Hypothalamus (tissue), 51 donors: ENCODE data around the gene APAF1.

Experiments
- DNase-seq, 51 donors: peaks; one replicate each; lab custom pipeline; 2025; lab: John Stamatoyannopoulos, UW

The APAF1 gene

DNA sequence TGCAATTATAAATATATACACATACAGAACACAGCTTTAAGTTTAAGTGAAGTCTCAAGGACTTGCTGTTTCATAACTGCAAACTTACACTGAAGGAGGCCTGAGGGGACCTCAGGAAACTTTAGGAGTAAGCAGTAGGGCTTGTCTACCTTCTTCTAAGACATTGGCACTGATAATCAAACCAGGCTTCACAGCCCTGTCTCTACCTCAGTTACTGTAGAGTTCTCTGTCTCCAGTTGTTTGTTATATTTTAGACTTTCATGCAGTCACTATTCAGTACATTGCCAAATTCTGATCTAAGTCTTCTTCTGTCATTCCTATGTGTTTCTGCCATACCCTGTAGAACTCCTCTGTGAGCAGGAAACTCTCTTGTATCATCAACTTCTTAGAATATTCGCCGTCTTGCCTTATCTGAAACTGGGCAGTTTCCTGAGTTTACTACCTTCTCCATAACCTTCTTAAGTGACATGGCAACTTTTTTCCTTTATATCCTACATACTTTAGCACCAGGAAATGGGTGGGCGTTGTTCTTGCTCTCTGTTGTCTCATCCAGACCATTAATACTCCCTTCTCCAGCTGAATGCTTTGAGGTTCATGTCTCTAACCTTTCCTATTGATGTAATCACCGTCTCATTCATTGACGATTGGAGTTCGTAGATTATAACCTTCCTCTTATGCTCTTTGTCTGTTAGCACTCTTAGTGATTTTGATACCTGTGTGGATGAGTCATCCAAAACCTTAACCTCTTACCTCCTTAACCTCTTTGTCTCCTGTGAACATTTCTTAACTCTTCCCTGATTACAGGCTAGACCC lies 11.4 kb downstream of the APAF1 start:
- DNase-seq: no peak

DNA sequence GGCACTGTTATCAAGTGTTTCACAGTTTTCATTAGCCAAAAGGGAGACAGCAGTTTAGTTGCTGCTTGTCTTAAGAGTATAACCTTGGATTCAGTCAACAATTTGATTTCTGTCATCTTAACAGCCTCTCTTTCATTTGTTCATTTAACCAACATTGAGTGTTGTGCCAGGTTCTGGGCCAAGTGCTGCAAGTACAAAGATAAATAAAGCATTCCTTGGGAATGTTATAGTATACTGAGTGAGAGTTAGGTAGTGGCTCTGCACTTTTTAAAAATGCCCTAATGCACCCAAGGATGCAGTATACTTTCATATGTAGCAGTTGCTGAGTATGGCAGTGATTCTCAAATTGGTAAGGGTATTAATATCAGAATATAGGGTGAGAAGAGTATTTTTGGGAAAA lies 15.4 kb downstream of the APAF1 start:
- DNase-seq: no peak

DNA sequence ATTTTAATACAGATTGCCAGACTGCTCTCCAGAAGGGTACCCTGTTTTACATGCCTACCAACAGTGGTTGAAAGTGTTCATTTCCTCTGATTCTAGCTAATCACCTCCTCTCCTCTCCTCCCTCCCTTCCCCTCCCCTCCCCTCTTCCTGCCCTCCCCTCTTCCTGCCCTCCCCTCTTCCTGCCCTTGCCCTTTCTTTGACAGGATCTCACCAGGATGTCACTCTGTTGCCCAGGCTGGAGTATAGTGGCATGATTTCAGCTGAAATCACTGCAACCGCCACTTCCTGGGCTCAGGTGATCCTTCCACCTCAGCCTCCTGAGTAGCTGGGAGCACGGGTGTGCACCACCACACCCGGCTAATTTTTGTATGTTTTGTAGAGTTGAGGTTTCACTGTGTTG lies 24.7 kb downstream of the APAF1 start:
- no peak for DNase-seq

DNA sequence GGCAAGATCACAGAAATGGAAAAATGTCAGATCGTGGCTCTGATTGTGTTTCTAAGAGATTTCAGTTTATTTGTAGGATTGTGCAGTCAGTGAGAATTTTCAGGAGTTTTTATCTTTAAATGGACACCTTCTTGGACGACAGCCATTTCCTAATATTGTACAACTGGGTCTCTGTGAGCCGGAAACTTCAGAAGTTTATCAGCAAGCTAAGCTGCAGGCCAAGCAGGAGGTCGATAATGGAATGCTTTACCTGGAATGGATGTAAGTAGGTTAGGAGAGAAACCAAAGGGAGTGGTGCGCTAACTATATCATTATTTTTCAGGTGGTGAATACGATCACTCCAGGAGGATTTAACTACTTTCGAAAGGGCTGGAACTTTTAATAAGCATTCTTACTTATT lies 26.4 kb downstream of the APAF1 start:
- DNase-seq: no peak

DNA sequence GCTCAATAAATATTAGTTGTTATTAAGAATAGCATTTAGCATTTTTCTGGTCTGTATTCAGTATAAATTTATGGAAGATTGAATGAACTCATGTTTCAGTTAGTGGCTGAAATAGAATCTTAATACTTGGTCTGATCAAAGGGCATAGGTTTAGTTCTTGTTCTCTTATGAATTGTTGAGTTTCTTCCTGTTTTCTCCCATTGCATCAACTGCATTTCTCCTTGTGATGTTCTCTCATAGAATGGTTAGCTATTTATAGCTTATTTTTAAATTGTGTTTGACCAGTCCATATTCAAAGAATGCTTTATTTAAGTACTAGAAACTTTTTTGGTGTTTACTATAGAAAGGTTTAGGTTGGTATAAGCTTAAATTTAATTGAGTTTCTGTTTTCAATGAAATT lies 29.8 kb downstream of the APAF1 start:
- no peak for DNase-seq

DNA sequence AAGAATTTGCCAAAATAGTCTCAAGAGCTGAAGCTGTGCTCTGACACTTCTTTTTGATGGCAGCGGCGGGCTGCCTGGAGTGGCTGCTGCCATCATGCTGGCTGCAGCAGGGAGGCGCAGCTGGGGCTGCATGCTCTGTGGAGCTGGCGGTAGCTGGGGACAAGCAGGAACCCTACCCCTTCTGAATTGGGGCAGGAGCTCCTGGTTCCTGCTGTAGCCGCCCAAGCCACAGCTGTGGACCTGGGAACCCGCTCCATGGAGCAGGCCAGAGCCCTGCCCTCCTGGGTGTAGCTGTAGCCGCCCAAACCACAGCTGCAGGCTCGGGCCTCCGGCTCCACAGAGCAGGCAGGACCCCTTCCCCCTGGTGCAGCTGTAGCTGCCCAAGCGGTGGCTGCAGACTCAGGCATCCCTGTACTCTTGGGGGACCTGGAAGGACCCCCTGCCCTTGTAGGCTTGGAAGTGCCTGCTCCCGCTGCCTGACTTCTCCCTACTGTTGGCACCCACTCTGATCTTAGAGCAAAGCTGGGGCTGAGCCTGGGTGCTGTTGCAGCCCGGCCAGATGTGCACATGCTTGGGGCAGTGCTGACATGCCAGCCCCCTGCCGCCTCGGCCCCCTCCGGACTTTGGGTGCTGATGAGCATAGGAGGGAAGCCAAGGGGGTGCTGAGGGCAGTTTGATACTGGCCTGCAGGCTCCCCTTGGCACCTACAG lies 33.3 kb downstream of the APAF1 start:
- DNase-seq: no peak

DNA sequence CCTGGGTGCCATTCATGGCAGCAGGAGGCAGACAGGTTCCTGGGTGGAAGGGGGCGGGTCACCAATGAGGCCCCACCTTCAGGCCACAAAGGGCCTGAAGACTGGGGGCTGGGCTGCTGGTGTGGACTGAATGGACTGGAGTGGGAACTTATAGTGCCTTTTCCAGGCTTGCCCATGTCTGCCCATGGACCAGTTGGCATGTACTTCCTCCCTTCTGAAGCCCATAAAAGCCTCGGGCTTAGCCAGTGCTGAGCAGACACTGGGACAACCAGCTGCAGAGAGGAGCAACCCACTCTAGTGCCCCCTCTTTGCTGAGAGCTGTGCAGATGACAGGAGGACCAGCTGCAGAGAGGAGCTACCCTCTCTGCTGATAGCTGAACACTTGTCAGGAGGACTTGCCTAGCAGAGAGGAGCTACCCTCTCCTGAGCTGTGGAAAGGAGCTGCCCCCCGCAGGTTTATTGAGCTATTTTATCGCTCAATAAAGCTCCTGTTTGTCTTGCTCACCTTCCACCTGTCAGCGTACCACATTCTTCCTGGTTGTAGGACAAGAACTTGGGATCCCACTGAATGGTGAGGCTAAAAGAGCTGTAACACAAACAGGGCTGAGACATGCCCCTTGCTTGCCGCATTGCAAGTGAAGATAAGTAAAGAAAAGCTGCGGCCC lies 34.0 kb downstream of the APAF1 start:
- DNase-seq: no peak

DNA sequence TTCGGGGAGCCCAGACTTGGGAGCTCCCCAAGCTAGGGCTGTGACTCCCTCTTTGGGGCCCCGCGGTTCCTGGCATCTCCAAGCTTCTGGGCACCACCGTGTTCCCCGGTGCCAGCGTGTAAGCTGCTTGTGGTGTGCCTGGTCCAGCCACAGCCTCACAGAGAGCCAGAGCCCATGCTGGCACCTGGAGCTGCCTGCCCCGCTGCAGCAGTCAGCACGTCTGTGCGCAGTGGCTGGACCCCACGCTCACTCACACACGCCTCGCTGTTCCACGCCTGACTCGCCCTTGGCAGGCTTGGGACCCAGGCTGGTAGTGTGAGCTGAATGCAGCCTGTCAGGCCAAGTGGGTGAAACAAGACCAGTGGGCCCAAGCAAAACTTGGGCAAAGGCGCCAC lies 34.5 kb downstream of the APAF1 start:
- DNase-seq: no peak

DNA sequence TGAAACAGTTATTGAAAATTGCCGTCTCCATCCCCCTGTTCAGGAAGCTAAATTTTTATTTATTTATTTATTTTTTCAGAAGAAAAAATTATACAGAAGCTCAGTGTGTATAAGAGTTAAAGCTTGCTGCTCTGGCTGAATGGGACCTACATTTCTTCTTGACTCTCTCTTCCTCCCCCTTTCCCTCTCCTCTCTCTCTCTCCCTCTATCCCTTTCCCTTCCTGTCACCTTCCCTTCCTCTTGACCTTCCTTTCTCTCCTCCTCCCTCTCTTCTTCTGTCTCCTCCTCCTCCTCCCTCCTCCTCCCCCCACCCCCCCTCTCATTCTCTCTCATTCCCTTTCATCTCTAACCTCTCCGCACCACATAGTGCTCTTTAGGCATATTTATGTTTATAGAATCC lies 39.1 kb downstream of the APAF1 start:
- DNase-seq: no peak

DNA sequence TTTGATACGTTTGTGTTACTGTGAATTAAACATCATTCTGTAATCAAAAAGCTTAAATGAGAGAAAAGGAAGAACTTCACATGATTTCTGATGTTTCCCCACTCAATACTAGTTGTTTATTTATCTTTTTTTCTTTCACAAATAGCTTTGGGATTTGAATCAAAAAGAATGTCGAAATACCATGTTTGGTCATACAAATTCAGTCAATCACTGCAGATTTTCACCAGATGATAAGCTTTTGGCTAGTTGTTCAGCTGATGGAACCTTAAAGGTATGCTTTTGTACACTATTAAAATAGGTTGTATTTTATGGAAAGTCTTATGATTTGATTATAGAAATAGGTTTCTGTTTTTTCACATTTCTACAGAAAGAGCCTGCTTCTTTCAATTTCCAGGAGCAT lies 41.5 kb downstream of the APAF1 start:
- DNase-seq: no peak

DNA sequence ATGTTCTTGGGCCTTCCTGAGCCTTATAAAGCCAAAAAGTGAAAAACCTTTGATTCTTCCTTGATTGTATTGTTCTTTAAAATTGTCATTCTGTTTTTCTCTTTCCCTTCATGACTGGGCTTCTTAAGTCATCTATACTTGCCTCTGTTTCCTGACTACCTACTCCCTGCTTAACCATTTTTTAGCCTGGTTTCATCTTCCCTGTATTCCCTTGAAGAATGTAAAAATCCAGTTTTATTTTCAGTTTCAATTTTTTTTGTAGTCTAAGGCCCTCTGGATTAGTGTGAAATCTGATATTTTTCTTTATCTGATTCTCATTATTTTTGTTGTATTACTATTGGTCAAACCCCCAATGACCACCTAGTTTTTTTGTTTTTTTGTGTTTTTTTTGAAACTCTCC lies 46.3 kb downstream of the APAF1 start:
- DNase-seq: no peak

DNA sequence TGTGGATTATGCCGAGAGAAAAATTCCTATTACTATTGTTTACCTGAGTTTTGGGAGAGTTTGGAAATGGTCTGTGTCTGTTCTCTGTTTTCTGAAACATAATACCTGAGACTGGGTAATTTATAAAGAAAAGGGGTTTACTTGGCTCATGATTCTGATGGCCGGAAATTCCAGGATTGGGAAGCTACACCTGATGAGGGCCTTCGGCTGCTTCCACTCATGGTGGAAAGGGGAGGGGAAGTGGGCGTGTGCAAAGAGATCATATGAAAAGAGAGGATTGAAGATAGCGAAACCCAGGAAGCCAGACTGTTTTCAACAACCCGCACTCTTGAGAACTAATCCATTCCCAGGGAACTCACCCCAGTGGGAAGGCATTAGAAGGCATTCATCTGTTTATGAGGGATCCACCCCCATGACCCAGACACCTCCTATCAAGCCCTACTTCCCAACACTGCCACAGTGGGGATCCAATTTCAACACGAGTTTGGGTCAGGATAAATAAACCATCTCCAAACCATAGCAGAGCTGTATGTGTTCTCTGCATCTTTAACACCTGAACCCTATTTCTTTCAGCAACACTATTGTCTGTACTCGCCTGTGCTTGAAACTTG lies 51.1 kb downstream of the APAF1 start:
- no peak for DNase-seq

DNA sequence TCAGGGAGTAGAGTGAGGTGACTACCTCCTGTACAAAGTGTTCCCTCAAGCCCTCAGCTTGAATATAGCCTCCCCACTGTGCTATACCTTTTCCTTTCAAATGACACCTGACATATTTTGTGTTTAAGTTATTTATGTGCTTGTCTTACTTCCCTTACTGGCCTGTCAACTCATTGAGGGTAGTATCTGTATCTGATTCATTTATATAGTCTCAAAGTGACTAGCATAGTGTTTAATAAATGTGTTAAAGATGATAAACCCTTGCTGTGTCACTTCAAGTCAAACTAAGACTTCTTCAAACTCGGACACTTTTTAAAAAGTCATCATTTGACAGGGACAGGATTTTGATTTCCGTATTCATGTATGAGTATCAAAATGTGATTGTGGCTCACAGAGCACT lies 52.1 kb downstream of the APAF1 start:
- no peak for DNase-seq

DNA sequence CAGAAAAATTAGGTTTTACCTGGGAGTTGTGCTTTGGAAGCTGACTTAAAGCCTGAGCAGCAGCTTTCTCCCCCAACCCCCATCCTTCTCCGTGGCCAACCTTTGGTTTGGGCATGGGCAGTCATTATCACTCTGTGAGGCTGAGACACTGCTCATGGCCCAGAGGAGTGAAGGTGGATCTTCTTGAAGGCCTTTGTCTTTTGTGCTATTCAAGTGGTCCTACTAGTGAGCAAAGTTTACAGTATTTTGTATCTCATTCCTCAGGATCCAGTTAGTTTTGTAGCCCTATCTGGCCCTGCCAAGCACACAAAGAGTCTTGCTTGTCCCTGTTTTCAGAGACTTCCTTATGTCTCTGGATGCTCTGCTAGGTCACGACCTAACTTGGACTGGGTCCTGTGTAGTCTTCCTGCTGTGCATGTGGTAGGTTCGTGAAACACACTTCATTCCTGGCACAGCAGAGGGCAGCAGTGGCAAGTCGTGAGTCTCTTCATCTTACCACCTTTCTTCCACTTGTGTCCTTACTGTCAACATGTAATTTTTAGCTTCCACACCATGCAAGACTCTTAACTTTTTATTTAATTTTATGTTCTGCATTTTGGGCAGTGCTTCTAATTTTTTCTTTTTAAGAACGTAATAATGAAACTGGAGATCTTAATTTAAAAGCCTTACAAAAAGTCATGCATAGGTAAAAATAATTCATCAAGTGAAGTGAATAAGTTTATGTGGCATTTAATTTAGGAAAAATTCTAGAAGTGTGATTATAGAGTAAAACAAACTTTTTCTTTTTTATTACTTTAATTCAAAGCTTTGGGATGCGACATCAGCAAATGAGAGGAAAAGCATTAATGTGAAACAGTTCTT lies 53.7 kb downstream of the APAF1 start:
- peak in 42 of 51 donors; percentile 2 to 82 (median 44) for DNase-seq

DNA sequence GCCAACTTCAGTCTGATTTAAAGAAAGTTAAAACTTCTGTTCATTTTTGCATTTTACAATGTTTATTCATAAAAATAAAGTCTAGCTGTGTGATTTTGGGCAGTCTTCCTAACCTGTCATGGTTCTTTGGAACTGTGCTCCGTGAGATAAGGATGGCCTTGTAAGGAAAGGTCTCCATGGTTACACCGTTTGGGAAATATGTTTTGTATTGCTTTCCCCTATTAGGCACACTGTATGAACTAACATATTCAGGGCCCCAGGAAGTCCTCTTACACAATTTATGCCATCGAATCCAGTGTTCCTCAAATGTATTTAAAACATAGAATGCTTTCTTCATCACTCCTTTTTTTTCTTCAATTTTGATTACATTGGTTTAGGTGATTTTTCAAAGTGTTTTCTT lies 54.5 kb downstream of the APAF1 start:
- no peak for DNase-seq

DNA sequence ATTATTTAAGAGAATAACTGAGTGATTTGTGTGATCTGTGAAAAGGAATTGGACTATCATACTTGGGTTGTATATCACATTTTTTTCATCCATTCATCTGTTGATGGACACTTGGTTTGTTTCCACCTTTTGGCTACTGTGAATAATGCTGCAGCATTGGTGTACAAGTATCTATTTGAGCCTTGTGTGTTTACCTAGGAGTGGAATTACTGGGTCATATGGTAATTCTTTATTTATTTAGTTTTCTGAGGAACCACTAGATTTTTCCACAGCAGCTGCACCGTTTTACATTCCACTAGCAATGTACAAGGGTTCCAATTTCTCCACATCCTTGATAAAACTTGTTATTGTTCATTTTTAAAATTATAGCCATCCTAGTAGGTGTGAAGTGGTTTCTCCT lies 56.1 kb downstream of the APAF1 start:
- DNase-seq: no peak

DNA sequence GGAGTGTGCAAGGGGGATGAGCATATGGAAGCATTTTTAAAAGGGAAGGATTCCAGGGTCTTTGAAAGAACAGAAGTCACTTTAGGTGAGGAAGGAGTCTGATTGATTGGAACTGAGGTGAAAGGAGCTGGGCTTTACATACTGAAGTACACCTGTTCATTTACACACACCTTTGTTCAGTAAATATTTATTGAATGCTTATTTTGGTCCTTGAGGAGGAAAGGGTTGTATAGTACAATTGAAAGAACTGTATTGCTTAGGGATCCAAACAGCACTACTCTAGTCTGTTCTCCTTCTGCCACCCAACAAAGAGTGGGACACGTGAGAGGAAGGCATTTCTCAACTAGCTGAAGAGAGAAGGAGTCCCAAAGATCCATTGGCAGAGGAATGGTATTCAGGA lies 63.9 kb downstream of the APAF1 start:
- no peak for DNase-seq

DNA sequence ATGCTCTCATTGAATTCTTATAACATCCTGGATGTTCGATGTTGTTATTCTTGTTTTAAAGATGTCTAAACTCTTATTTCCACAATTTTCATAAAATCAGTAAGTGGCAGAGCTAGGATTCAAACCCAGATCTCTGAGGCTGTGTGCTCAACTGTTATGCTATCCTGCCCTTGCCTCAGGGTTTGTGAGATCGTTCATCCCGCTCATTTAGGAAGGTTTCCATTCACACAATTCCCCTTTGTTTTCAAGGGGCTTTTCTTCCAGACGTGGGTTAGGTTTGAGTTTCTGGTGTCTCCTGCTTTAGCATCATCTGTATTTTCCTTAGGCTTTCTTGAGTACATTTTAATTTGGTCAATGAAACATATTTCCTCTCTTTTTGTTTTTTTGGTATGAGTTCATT lies 69.3 kb downstream of the APAF1 start:
- no peak for DNase-seq

DNA sequence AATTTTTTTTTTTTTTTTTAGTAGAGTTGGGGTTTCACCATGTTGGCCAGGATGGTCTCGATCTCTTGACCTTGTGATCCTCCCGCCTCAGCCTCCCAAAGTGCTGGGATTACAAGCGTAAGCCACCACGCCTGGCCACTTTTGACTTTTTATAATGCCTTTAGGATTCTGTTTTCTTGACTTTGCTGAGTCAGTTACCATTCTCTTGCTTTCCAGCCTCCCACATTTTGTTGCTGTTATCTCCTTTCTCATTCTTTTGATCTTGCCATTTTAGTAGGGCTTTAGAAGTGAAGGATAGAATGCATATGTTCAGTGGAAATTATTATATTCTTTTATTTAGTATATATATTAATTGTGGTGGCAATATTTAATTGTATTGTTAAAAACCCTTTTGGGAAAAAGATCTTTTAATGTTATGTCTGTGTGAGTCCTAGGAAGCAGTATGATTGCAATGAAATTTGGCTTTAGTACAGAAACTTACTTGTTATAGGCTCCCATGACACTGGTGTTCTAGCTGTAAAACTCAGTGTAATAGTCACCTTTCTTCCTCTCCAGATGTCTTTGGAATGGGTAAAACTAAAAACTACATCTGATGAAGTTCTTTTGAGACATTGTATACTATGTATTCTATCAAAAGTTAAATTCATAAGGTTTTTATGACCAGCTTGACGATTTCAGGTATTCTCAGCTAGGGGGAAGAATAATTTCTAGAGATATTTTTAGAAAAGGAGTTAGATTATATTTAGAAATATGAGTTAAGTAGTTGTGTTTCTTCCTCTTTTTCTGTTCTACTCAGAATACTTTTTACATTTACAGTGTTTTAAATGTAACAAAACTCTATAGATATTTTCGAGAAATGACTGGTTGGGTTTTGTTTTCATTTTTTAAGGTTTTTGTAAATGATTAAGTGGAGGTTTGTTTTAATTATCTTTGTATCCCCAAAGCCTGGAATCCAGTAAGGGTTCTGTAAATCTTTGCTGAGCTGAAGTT lies 74.7 kb downstream of the APAF1 start:
- DNase-seq: no peak
